ENCODE results near the gene NUP205. TPM values are rescaled to one million over a fixed set of nuclear protein-coding genes. Genes with fewer than 3 reads are reported as not detected.
A peak's percentile ranks its signal among the peaks of the same experiment; 100 is the strongest.
"Not testable (repeated sequence)": the region's sequence is repeated elsewhere in the genome, so short reads cannot be mapped to it uniquely, and the experiment has no call there.

NUP205 gene
- total RNA-seq, 4 donors from 2014 or later, result 36.9 to 53.1 (median 41.3) TPM

DNA sequence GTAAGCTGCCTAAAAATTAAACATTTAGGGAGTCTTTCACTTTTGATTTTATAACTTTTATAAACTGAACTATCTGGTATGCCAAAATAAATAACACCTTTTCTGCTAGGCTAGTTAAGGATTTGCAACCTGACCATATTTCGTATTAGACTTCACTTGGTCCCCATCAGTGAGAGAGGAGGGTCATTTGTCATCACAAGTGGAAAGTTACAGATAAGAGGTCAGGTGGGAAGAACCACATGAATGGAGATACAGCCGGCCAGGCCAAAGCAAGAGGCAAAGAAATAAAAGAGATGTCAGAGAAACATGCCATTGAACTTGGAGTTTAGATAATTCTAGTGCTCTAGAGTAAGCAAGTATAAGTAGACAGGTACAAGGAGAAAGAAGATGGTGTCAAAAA is 60.1 kb downstream of the NUP205 start:
- 93% methylated on average over 2 of the region's 2 CpGs for WGBS

DNA sequence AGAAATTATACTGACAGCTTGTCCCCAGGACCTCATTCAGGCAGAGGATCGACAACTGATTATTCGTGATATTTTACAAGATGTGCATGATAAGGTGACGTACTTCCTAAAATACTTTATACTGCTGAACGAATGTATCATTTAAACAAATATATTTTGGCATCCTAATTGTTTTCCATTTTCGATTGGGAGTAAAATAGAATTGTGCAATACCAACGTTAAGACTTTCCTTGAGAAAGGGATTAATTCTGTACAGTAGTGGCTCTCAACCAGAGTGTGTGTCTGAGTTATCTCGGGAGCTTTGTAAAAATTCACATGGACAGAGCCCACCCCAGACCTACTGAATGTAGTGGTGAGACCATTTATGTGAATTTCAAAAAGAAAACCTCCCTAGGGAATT is 60.8 kb downstream of the NUP205 start:
- Histone ChIP-seq H3K27me3 (no peaks in the 10 kb centered on the region), H3K27ac (no peak overlapping the region), H3K4me1 (peaks cover 3% of the 10 kb centered on the region), H3K4me3 (no peak overlapping the region), H3K9me3 (no peaks in the 10 kb centered on the region), H3K36me3 (peaks cover 66% of the 10 kb centered on the region)
- DNase-seq (ENCODE audit: low spot score in 2 of 2), result no peak
- no peak for TF ChIP-seq POLR2A (IDR thresholded peaks at IDR 0.05)
- TF ChIP-seq, protein P1, sequence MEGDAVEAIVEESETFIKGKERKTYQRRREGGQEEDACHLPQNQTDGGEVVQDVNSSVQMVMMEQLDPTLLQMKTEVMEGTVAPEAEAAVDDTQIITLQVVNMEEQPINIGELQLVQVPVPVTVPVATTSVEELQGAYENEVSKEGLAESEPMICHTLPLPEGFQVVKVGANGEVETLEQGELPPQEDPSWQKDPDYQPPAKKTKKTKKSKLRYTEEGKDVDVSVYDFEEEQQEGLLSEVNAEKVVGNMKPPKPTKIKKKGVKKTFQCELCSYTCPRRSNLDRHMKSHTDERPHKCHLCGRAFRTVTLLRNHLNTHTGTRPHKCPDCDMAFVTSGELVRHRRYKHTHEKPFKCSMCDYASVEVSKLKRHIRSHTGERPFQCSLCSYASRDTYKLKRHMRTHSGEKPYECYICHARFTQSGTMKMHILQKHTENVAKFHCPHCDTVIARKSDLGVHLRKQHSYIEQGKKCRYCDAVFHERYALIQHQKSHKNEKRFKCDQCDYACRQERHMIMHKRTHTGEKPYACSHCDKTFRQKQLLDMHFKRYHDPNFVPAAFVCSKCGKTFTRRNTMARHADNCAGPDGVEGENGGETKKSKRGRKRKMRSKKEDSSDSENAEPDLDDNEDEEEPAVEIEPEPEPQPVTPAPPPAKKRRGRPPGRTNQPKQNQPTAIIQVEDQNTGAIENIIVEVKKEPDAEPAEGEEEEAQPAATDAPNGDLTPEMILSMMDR (IDR thresholded peaks at IDR 0.05), result no peak
- no peak for TF ChIP-seq EP300 (IDR thresholded peaks at IDR 0.05)
- no peak for TF ChIP-seq POLR2AphosphoS5 (IDR thresholded peaks at IDR 0.05)
- WGBS, result 77% methylated on average over 7 of the region's 7 CpGs

More for the DNA sequence above, 60.1 kb downstream of the NUP205 start:
- no peaks in the 10 kb centered on the region for H3K9me3 ChIP-seq
- no peak overlapping the region for H3K4me3 ChIP-seq
- no peaks in the 10 kb centered on the region for H3K27me3 ChIP-seq
- no peak overlapping the region for H3K27ac ChIP-seq
- peaks cover 59% of the 10 kb centered on the region for H3K36me3 ChIP-seq
- no peak for DNase-seq (ENCODE audit: low spot score in 2 of 2)
- no peak for TF ChIP-seq POLR2A (IDR thresholded peaks at IDR 0.05)
- TF ChIP-seq POLR2AphosphoS5 (IDR thresholded peaks at IDR 0.05), result no peak
- TF ChIP-seq EP300 (IDR thresholded peaks at IDR 0.05), result no peak
- TF ChIP-seq, protein P1 (IDR thresholded peaks at IDR 0.05), result no peak
- H3K4me1 ChIP-seq, result peaks cover 3% of the 10 kb centered on the region

DNA sequence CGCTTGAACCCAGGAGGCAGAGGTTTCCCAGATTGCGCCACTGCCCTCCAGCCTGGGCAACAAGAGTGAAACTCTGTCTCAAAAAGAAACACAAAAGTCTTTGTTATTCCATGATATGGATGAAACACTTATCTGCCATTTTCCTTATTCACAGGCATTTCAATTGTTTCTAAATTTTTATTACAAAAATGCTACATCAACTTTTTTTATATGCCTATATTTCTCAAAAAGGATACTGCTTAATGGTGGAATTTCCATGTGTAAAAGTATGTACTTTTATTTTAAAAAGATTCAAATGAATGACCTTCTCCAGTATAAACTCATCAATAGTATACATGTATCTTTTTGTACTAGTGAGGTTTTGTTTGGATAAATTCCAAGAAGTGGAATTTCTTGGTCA is 62.7 kb downstream of the NUP205 start:
- H3K9me3 ChIP-seq, result no peaks in the 10 kb centered on the region
- TF ChIP-seq EP300 (IDR thresholded peaks at IDR 0.05), result no peak
- TF ChIP-seq POLR2A (IDR thresholded peaks at IDR 0.05), result no peak
- TF ChIP-seq, protein P1 (IDR thresholded peaks at IDR 0.05), result no peak
- TF ChIP-seq POLR2AphosphoS5 (IDR thresholded peaks at IDR 0.05), result no peak
- H3K27ac ChIP-seq, result no peak overlapping the region
- WGBS, result 95% methylated on average over 2 of the region's 2 CpGs
- H3K4me1 ChIP-seq, result peaks cover 3% of the 10 kb centered on the region
- peaks cover 76% of the 10 kb centered on the region for H3K36me3 ChIP-seq
- no peak overlapping the region for H3K4me3 ChIP-seq
- no peaks in the 10 kb centered on the region for H3K27me3 ChIP-seq
- no peak for DNase-seq (ENCODE audit: low spot score in 2 of 2)

DNA sequence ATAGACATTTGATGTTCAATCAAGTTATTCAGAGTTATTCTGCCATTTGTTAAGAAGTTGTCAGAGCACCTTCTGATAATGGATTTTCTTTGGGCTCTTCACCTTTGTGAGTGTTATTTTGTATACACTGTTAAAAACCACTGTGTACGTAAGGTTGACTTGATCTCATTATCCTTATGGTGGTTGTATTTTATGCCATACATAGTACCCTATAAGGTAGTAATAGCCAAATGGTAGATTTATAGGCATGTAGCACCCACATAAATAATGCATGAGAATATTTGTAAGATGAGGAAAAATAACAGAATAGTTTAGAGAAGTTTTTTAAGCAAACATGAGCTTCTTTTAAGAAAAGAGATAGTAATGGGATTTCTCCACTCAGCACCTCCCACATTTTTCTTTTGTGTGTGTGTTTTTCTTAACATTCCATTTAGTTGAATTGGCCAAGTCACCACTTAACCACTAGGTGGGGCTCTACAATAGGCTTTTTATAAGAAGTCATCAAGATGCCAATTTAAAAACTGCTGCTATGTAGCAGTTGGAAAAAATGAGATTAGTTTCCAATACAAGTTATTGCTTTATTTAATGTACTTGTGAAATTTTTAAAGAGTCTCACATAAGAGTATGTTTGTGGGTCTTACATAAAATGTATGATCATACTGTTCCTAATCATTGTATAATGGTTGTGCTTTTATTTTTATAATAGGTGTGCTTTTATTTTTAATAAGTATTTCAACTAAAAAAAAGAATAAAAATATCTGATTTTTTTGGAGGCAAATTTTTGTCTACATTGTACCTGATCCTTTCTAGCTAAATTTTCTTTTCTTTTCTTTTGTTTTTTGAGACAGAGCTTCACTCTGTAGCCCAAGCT is 63.5 kb downstream of the NUP205 start:
- no peaks in the 10 kb centered on the region for H3K27me3 ChIP-seq
- peaks cover 3% of the 10 kb centered on the region for H3K4me1 ChIP-seq
- DNase-seq (ENCODE audit: low spot score in 2 of 2), result no peak
- TF ChIP-seq POLR2AphosphoS5 (IDR thresholded peaks at IDR 0.05) (no peak), EP300 (IDR thresholded peaks at IDR 0.05) (no peak), POLR2A (IDR thresholded peaks at IDR 0.05) (no peak)
- TF ChIP-seq, protein P1 (IDR thresholded peaks at IDR 0.05), result peak; percentile 53 to 76
- no peaks in the 10 kb centered on the region for H3K9me3 ChIP-seq
- H3K4me3 ChIP-seq, result no peak overlapping the region
- peaks cover 78% of the 10 kb centered on the region for H3K36me3 ChIP-seq
- H3K27ac ChIP-seq, result no peak overlapping the region
- 56% methylated on average over 1 of the region's 1 CpG for WGBS

DNA sequence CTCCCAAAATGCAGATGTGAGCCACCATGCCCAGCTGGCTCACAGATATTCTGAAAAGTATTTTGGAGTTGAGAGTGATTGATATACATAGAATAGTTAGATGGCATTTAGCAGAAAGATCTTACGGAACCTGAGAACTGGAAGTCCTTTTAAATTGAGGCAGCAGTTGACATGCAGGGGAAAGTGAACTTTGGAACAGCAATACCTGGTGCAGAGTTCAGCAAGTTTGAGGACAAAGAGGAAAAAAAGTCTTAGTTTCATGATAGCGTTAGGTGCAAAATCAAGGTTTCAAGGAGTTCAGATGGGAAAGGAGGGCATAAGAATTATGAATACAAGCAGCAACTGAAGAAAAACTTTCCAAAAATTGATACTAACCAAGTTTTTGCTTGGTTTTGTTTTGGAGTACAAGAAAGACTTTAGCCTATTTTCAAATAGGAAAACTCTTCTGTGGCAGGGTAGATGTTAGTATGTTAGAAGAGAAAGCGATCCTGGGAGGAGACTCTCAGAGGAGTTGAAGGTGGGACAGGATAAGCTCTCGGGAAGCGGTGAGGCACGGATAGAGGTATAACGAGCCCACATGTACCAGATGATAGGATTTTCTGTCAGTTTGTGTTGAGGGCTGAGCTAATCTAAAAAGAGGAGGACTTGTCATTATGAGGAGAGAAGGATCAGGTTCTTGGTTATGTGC is 76.6 kb downstream of the NUP205 start:
- no peaks in the 10 kb centered on the region for H3K9me3 ChIP-seq
- WGBS, result 97% methylated on average over 7 of the region's 7 CpGs
- H3K27ac ChIP-seq, result no peak overlapping the region
- DNase-seq (ENCODE audit: low spot score in 2 of 2), result no peak
- TF ChIP-seq, protein P1 (IDR thresholded peaks at IDR 0.05), result no peak
- TF ChIP-seq POLR2AphosphoS5 (IDR thresholded peaks at IDR 0.05), result no peak
- no peak for TF ChIP-seq POLR2A (IDR thresholded peaks at IDR 0.05)
- no peak for TF ChIP-seq EP300 (IDR thresholded peaks at IDR 0.05)
- peaks cover 72% of the 10 kb centered on the region for H3K36me3 ChIP-seq
- H3K4me3 ChIP-seq, result no peak overlapping the region
- no peaks in the 10 kb centered on the region for H3K27me3 ChIP-seq
- H3K4me1 ChIP-seq, result no peaks in the 10 kb centered on the region

DNA sequence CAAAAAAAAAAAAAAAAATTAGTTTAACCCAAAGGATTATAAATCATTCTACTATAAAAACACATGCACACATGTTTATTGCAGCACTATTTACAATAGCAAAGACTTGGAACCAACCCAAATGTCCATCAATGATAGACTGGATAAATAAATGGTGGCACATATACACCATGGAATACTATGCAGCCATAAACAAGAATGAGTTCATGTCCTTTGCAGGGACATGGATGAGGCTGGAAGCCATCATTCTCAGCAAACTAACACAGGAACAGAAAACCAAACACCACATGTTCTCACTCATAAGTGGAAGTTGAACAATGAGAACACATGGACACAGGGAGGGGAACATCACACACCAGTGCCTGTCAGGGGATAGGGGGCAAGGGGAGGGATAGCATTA is 82.0 kb downstream of the NUP205 start:
- not testable (repeated sequence) for H3K4me3 ChIP-seq; DNase-seq (ENCODE audit: low spot score in 2 of 2); H3K9me3 ChIP-seq; H3K4me1 ChIP-seq; H3K27ac ChIP-seq; H3K27me3 ChIP-seq
- peaks cover 81% of the 10 kb centered on the region for H3K36me3 ChIP-seq

Measured in suprapubic skin (tissue), 4 donors.